PFSK-1 (cell line): ENCODE measurements around the gene SPACA4.

Experiments
- POLR2AphosphoS5 ChIP-seq: IDR thresholded peaks from 2 replicates; pipeline ENCODE4 v1.6.1; 2012; ENCODE audit warnings: low read depth, mild to moderate bottlenecking, control low read depth, low read length, moderate library complexity
- SIN3A ChIP-seq: IDR thresholded peaks from 2 replicates; pipeline ENCODE4 v1.6.1; 2012; ENCODE audit warnings: mild to moderate bottlenecking, low read length, moderate library complexity, borderline replicate concordance; ENCODE audit not compliant: insufficient read depth
- TF ChIP-seq, protein P1 (sequence below), 2 experiments: IDR thresholded peaks; 2 replicates each; pipeline versions ENCODE4 v1.6.1 to v1.8.0; 2011 to 2012; ENCODE audit warnings: low read depth in 2 of 2, low read length in 2 of 2, control low read depth in 1 of 2, inconsistent platforms in 1 of 2, mild to moderate bottlenecking in 1 of 2, moderate library complexity in 1 of 2; ENCODE audit not compliant: insufficient read depth in 1 of 2

DNA sequence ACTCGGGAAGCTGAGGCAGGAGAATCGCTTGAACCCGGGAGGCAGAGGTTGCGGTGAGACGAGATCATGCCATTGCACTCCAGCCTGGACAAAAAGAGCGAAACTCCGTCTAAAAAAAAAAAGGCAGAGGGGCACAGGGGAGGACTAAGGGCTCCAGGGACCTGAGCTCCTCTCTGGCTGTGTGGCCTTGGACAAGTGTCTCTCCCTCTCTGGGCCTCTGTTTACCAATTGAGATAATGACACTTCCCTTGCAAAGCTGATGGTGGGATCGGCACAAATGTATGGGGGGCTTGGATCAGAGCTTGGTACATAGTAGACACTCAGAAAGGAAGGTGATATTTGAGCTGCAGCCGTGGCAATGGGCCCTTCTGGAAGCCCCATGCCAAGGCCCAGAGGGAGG is 11.4 kb upstream of the SPACA4 start:
- TF ChIP-seq POLR2AphosphoS5 (no peak), SIN3A (no peak)
- TF ChIP-seq, protein P1, sequence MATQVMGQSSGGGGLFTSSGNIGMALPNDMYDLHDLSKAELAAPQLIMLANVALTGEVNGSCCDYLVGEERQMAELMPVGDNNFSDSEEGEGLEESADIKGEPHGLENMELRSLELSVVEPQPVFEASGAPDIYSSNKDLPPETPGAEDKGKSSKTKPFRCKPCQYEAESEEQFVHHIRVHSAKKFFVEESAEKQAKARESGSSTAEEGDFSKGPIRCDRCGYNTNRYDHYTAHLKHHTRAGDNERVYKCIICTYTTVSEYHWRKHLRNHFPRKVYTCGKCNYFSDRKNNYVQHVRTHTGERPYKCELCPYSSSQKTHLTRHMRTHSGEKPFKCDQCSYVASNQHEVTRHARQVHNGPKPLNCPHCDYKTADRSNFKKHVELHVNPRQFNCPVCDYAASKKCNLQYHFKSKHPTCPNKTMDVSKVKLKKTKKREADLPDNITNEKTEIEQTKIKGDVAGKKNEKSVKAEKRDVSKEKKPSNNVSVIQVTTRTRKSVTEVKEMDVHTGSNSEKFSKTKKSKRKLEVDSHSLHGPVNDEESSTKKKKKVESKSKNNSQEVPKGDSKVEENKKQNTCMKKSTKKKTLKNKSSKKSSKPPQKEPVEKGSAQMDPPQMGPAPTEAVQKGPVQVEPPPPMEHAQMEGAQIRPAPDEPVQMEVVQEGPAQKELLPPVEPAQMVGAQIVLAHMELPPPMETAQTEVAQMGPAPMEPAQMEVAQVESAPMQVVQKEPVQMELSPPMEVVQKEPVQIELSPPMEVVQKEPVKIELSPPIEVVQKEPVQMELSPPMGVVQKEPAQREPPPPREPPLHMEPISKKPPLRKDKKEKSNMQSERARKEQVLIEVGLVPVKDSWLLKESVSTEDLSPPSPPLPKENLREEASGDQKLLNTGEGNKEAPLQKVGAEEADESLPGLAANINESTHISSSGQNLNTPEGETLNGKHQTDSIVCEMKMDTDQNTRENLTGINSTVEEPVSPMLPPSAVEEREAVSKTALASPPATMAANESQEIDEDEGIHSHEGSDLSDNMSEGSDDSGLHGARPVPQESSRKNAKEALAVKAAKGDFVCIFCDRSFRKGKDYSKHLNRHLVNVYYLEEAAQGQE (IDR thresholded peaks at IDR 0.05; ENCODE audit: insufficient read depth in 1 of 2, low read depth in 2 of 2, low read length in 2 of 2) = no peak
